ENCODE results near the gene HABP4.

HABP4 gene

GRCh38 chr9:96524764-96525163, 74.8 kb downstream of the HABP4 start:
- no peak for DNase-seq

GRCh38 chr9:96532173-96532572, 82.2 kb downstream of the HABP4 start:
- DNase-seq = no peak

GRCh38 chr9:96540106-96540505, 90.1 kb downstream of the HABP4 start:
- DNase-seq = no peak
